Upper lobe of left lung (tissue), 6 donors: ENCODE results near the gene TMEM109. TPM values are rescaled to one million over a fixed set of nuclear protein-coding genes. Genes with fewer than 3 reads are reported as not detected.

Experiments
- total RNA-seq, 6 donors: library from RNA; depleted of rRNA in 4 of 6; stranded (reverse); fragments of >200 nt in 4 of 6; gene quantifications; one replicate each; pipeline versions ENCODE4 v1.1.0 to v1.2.1, GENCODE V29; 2016 to 2021
- donor health status: DM: no; HTN: no; CAD: no; lungs with moderate emphysema.
- donor health status: DM: no; HTN: yes; CAD: no; lungs with severe emphysema.

TMEM109 gene
- total RNA-seq, 6 donors from 2014 or later = 27.2 to 153 (median 129) TPM

Other genes starting within 250 kb of the TMEM109 start
- gene MS4A8, start 214.5 kb upstream of the TMEM109 start, total RNA-seq = 10 to 100 TPM in 4 of 6 donors, 1 to 10 TPM in 1, not detected in 1; 3.7 to 82.9 (median 15.5) TPM
- gene MS4A18, start 189.4 kb upstream of the TMEM109 start, total RNA-seq = not detected
- 100 to 1,000 TPM in 5 of 6 donors, 10 to 100 TPM in 1; 65.5 to 227 (median 120) TPM for gene MS4A15, start 157.3 kb upstream of the TMEM109 start, total RNA-seq
- gene MS4A10, start 128.8 kb upstream of the TMEM109 start, total RNA-seq = not detected
- 10 to 100 TPM in 5 of 6 donors, 1 to 10 TPM in 1; 9.0 to 25.1 (median 17.9) TPM for gene CCDC86, start 72.0 kb upstream of the TMEM109 start, total RNA-seq
- gene PTGDR2, start 58.2 kb upstream of the TMEM109 start, total RNA-seq = 1 to 10 TPM in 3 of 6 donors, under 1 TPM in 1, not detected in 2; 0.49 to 1.5 (median 1.1) TPM
- not detected for gene ZP1, start 46.6 kb upstream of the TMEM109 start, total RNA-seq
- 10 to 100 TPM; 10.5 to 72.8 (median 55.1) TPM for gene PRPF19, start 7.6 kb upstream of the TMEM109 start, total RNA-seq
- gene TMEM132A, start 10.3 kb downstream of the TMEM109 start, total RNA-seq = 10 to 100 TPM in 2 of 6 donors, 1 to 10 TPM in 4; 3.6 to 18.2 (median 9.4) TPM
- gene SLC15A3, start 38.0 kb downstream of the TMEM109 start, total RNA-seq = 100 to 1,000 TPM in 4 of 6 donors, 10 to 100 TPM in 2; 29.5 to 186 (median 115) TPM
- 10 to 100 TPM in 2 of 6 donors, 1 to 10 TPM in 4; 3.8 to 27.2 (median 5.3) TPM for gene CD6, start 57.5 kb downstream of the TMEM109 start, total RNA-seq
- gene CD5, start 188.3 kb downstream of the TMEM109 start, total RNA-seq = 1 to 10 TPM; 1.2 to 3.1 (median 2.1) TPM
- gene VPS37C, start 247.3 kb downstream of the TMEM109 start, total RNA-seq = 10 to 100 TPM; 14.7 to 42.0 (median 24.3) TPM